ENCODE data around the gene SMAD6.

- TF ChIP-seq POLR2A (IDR thresholded peaks at IDR 0.05), result no peak
- TF ChIP-seq, protein P1, sequence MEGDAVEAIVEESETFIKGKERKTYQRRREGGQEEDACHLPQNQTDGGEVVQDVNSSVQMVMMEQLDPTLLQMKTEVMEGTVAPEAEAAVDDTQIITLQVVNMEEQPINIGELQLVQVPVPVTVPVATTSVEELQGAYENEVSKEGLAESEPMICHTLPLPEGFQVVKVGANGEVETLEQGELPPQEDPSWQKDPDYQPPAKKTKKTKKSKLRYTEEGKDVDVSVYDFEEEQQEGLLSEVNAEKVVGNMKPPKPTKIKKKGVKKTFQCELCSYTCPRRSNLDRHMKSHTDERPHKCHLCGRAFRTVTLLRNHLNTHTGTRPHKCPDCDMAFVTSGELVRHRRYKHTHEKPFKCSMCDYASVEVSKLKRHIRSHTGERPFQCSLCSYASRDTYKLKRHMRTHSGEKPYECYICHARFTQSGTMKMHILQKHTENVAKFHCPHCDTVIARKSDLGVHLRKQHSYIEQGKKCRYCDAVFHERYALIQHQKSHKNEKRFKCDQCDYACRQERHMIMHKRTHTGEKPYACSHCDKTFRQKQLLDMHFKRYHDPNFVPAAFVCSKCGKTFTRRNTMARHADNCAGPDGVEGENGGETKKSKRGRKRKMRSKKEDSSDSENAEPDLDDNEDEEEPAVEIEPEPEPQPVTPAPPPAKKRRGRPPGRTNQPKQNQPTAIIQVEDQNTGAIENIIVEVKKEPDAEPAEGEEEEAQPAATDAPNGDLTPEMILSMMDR (IDR thresholded peaks at IDR 0.05), result no peak
These were observed 22.0 kb downstream of the SMAD6 start for GRCh38 chr15:66723826-66724731.
